Skeletal muscle satellite cell (primary cell): ENCODE results near the gene MARK2.

Experiments used
- H3K27me3 ChIP-seq: 2 replicates; pipeline ENCODE4 v1.7.0; 2013; ENCODE audit warnings: low read length; ENCODE audit not compliant: control insufficient read depth, insufficient read depth
- H3K36me3 ChIP-seq: 2 replicates; pipeline ENCODE4 v1.7.0; 2013; ENCODE audit warnings: mild to moderate bottlenecking, control low read depth, low read length; ENCODE audit not compliant: insufficient read depth
- H3K4me1 ChIP-seq: 2 replicates; pipeline ENCODE4 v1.7.0; 2013; ENCODE audit warnings: low read length; ENCODE audit not compliant: control insufficient read depth, insufficient read depth
- H3K4me2 ChIP-seq: 2 replicates; pipeline ENCODE4 v1.7.0; 2013; ENCODE audit warnings: mild to moderate bottlenecking, low read length
- H3K4me3 ChIP-seq: 2 replicates; pipeline ENCODE4 v1.7.0; 2013; ENCODE audit warnings: low read length
- H3K9ac ChIP-seq: 2 replicates; pipeline ENCODE4 v1.7.0; 2013; ENCODE audit warnings: mild to moderate bottlenecking, low read depth, low read length, moderate library complexity
- H3K9me3 ChIP-seq: replicated peaks from 2 replicates; pipeline ENCODE4 v1.7.0; 2013; ENCODE audit warnings: mild to moderate bottlenecking, control low read depth, low read length

MARK2 gene

GRCh38 chr11:63889344-63889743 lies 50.4 kb downstream of the MARK2 start:
- no peaks in the 10 kb centered on the region for H3K27me3 ChIP-seq
- H3K4me1 ChIP-seq = peaks cover 21% of the 10 kb centered on the region
- no peaks in the 10 kb centered on the region for H3K36me3 ChIP-seq
- no peak overlapping the region for H3K9ac ChIP-seq
- H3K4me2 ChIP-seq = no peak overlapping the region
- no peaks in the 10 kb centered on the region for H3K9me3 ChIP-seq
- H3K4me3 ChIP-seq = no peak overlapping the region

- H3K27me3 ChIP-seq = no peaks in the 10 kb centered on the region
- no peak overlapping the region for H3K4me3 ChIP-seq
- peaks cover 21% of the 10 kb centered on the region for H3K4me1 ChIP-seq
- peaks cover 3% of the 10 kb centered on the region for H3K36me3 ChIP-seq
- H3K4me2 ChIP-seq = no peak overlapping the region
- H3K9me3 ChIP-seq = no peaks in the 10 kb centered on the region
- no peak overlapping the region for H3K9ac ChIP-seq
These were observed 51.5 kb downstream of the MARK2 start for GRCh38 chr11:63890368-63890767.

- H3K4me2 ChIP-seq = no peak overlapping the region
- H3K9ac ChIP-seq = no peak overlapping the region
- no peaks in the 10 kb centered on the region for H3K9me3 ChIP-seq
- peaks cover 16% of the 10 kb centered on the region for H3K4me1 ChIP-seq
- no peaks in the 10 kb centered on the region for H3K27me3 ChIP-seq
- H3K36me3 ChIP-seq = peaks cover 20% of the 10 kb centered on the region
- H3K4me3 ChIP-seq = no peak overlapping the region
These were observed 53.3 kb downstream of the MARK2 start for GRCh38 chr11:63892228-63892627.

- Histone ChIP-seq H3K27me3 (no peaks in the 10 kb centered on the region), H3K9me3 (no peaks in the 10 kb centered on the region), H3K4me2 (no peak overlapping the region), H3K9ac (no peak overlapping the region), H3K36me3 (peaks cover 29% of the 10 kb centered on the region), H3K4me1 (peaks cover 5% of the 10 kb centered on the region), H3K4me3 (no peak overlapping the region)
These were observed 54.4 kb downstream of the MARK2 start for GRCh38 chr11:63893355-63893754.

- no peaks in the 10 kb centered on the region for H3K9me3 ChIP-seq
- H3K4me2 ChIP-seq = no peak overlapping the region
- no peaks in the 10 kb centered on the region for H3K4me1 ChIP-seq
- H3K9ac ChIP-seq = no peak overlapping the region
- peaks cover 56% of the 10 kb centered on the region for H3K36me3 ChIP-seq
- no peaks in the 10 kb centered on the region for H3K27me3 ChIP-seq
- H3K4me3 ChIP-seq = no peak overlapping the region
These were observed 57.2 kb downstream of the MARK2 start for GRCh38 chr11:63896071-63896470.

- Histone ChIP-seq H3K4me3 (no peak overlapping the region), H3K36me3 (peaks cover 62% of the 10 kb centered on the region), H3K9ac (no peak overlapping the region), H3K9me3 (no peaks in the 10 kb centered on the region), H3K4me2 (no peak overlapping the region), H3K4me1 (no peaks in the 10 kb centered on the region), H3K27me3 (no peaks in the 10 kb centered on the region)
These were observed 58.7 kb downstream of the MARK2 start for GRCh38 chr11:63897459-63898146.

GRCh38 chr11:63901660-63902059 lies 62.8 kb downstream of the MARK2 start:
- Histone ChIP-seq H3K4me1 (no peaks in the 10 kb centered on the region), H3K27me3 (no peaks in the 10 kb centered on the region), H3K4me3 (no peak overlapping the region), H3K4me2 (no peak overlapping the region), H3K36me3 (peaks cover 71% of the 10 kb centered on the region), H3K9ac (no peak overlapping the region), H3K9me3 (no peaks in the 10 kb centered on the region)

GRCh38 chr11:63903884-63904283 lies 65.0 kb downstream of the MARK2 start:
- Histone ChIP-seq H3K4me1 (peaks cover 6% of the 10 kb centered on the region), H3K27me3 (no peaks in the 10 kb centered on the region), H3K9ac (no peak overlapping the region), H3K4me2 (no peak overlapping the region), H3K36me3 (peaks cover 58% of the 10 kb centered on the region), H3K9me3 (no peaks in the 10 kb centered on the region), H3K4me3 (no peak overlapping the region)

- H3K4me3 ChIP-seq = no peak overlapping the region
- no peaks in the 10 kb centered on the region for H3K27me3 ChIP-seq
- peaks cover 51% of the 10 kb centered on the region for H3K36me3 ChIP-seq
- H3K4me1 ChIP-seq = peaks cover 8% of the 10 kb centered on the region
- no peak overlapping the region for H3K4me2 ChIP-seq
- H3K9ac ChIP-seq = no peak overlapping the region
- no peaks in the 10 kb centered on the region for H3K9me3 ChIP-seq
These were observed 65.8 kb downstream of the MARK2 start for GRCh38 chr11:63904743-63905142.

GRCh38 chr11:63905179-63905578 lies 66.3 kb downstream of the MARK2 start:
- peaks cover 46% of the 10 kb centered on the region for H3K36me3 ChIP-seq
- peaks cover 8% of the 10 kb centered on the region for H3K4me1 ChIP-seq
- H3K9me3 ChIP-seq = no peaks in the 10 kb centered on the region
- no peaks in the 10 kb centered on the region for H3K27me3 ChIP-seq
- no peak overlapping the region for H3K9ac ChIP-seq
- H3K4me2 ChIP-seq = no peak overlapping the region
- H3K4me3 ChIP-seq = no peak overlapping the region

- Histone ChIP-seq H3K4me1 (peaks cover 8% of the 10 kb centered on the region), H3K27me3 (no peaks in the 10 kb centered on the region), H3K9ac (no peak overlapping the region), H3K9me3 (no peaks in the 10 kb centered on the region), H3K4me2 (no peak overlapping the region), H3K36me3 (peaks cover 37% of the 10 kb centered on the region), H3K4me3 (no peak overlapping the region)
These were observed 67.2 kb downstream of the MARK2 start for GRCh38 chr11:63906087-63906486.

GRCh38 chr11:63906585-63906984 lies 67.7 kb downstream of the MARK2 start:
- H3K9ac ChIP-seq = no peak overlapping the region

More at GRCh38 chr11:63906585-63906984, 67.7 kb downstream of the MARK2 start:
- no peaks in the 10 kb centered on the region for H3K9me3 ChIP-seq
- H3K4me1 ChIP-seq = peaks cover 8% of the 10 kb centered on the region
- no peaks in the 10 kb centered on the region for H3K27me3 ChIP-seq
- no peak overlapping the region for H3K4me3 ChIP-seq
- H3K4me2 ChIP-seq = no peak overlapping the region
- peaks cover 36% of the 10 kb centered on the region for H3K36me3 ChIP-seq
